A172 (cell line): ENCODE results near the gene LRRC10B. TPM values are rescaled to one million over a fixed set of nuclear protein-coding genes. Genes with fewer than 3 reads are reported as not detected.
A peak's percentile ranks its signal among the peaks of the same experiment; 100 is the strongest.

Experiments used
- DNase-seq: peaks from one replicate; pipeline ENCODE4 v3.0.0-alpha.2; 2015; ENCODE audit warnings: low spot score
- total RNA-seq: library from RNA; depleted of rRNA; stranded (reverse); fragments of >200 nt; shearing (Covaris generic); gene quantifications from 2 replicates; pipeline ENCODE4 v1.2.3, GENCODE V29; 2014; rRNA removed

The LRRC10B gene
- total RNA-seq, 1 experiment from 2014 or later, result not detected

DNA sequence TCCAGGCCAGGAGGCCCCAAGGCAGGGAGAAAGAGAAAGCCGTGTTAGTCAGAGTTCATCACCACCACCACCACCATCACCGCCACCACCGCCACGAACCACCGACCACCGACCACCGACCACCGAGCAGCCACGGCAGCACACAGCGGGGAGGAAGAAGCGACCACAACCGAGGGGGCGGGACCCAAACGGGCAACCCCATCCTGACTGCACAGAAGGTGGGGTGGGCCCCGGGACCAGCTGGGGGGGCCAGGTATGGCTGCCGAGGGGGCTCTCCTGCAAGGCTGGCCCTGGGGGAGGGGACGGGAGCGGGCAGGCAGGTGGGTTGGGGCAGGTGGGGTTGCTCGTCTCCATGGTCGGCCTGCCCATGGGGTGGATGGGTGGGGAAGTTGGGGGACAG lies 38.1 kb downstream of the LRRC10B start:
- DNase-seq, result no peak

DNA sequence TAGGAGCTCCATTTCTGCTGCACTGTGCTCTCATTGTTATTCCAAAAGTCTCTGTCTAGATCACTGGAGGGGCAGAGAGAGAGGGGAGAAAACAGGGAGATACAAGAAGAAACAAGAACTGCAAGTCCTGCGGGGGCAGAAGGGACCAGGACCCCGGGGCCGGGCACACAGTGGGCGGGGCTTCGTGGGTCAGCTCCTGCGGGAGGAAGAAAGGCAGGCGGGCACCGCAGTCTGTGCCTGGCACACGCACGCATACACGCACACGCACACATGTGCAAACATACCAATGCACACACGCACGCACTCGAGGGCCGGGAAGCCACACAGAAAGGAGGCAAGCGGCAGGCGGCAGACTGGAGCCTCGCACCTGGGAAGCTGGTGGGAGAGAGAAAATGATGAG lies 38.7 kb downstream of the LRRC10B start:
- no peak for DNase-seq

DNA sequence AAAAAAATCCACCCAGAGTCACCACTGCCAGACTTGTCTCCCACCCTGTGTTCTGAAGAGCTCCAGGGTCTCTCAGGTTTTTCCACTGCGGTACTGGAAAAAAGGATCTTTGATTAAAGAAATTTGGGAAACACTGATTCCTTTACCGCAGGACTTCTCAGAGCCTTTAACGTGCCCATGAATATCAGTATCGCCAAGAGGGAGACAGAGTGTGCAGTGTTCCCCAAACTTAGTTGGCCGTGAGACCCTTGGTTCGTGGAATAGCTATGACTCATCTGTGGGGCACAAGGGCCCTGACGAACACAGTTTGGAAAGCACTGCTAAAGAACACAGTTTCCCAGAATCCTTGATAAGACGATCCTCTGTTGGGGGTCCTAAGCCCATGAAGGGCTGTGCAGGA lies 40.6 kb downstream of the LRRC10B start:
- no peak for DNase-seq

DNA sequence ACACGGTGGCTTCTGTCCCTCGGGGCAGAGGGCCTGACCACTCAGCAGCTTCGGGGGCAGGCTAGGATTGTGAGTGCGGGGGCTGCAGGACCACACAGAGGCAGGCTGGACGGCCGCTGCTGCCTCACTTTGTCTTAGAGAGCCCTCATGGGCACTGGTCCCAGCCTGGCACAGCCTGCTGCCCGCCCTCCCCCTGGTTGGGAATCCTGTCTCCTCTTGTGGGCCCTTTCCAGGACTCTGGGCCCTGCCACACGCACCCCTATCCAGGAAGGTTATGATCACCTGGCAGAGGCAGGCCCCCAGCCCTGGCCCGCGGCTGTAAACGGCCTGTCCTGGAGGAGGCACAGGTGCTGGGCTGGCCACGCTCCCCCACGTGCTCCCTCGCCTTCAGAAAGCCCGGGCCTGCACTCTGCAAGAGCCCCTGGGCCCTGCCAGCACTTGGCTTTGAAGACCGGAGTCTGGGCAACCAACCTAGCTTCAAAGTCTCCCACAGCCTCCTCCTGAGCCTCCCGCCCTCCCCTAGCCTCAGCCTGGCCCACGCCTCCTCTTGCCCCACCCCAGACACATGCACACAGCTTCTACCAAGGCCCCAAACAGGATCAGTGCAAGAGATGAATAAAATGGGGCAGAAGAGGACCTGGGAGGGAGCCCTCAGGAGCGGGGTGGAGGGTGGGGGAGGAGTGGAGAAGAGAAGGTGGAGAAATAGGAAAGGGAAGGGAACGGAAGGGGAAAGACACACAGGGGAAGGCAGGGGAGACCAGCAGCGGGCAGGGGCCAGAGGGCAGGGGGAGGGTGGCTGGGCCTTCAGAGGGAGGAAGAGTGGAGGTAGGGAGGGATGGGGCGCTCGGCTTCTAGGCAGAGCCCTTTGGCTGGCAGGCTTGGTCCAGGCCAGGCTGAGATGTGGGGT lies 41.4 kb downstream of the LRRC10B start:
- DNase-seq, result no peak

DNA sequence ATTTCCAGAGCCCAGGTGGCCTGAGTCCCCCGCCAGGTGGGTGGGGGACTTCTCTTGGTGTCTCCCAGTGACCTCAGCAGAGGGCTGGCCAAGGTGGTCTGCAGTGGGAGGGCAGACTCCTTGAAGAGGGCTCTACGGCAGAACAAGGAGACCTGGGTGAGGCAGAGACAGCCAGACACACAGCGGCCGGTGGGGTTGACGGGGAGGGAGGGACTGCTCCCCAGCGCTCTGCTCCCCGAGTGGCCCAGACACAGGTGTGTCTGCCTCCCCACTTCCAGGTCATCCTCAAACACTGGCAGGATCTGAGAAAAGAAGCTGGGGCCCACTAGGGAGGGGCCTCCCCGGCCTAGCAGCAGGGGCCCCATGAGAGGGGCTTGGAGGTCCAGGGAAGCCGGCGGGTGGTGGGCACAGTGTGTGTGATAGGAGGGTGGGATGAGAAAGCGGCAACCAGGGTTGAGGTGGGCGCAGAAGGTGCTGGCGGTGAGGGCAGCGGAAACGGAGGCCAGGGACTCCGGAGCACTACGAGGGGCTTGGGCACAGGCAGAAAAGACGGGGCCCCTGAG lies 42.2 kb downstream of the LRRC10B start:
- no peak for DNase-seq

DNA sequence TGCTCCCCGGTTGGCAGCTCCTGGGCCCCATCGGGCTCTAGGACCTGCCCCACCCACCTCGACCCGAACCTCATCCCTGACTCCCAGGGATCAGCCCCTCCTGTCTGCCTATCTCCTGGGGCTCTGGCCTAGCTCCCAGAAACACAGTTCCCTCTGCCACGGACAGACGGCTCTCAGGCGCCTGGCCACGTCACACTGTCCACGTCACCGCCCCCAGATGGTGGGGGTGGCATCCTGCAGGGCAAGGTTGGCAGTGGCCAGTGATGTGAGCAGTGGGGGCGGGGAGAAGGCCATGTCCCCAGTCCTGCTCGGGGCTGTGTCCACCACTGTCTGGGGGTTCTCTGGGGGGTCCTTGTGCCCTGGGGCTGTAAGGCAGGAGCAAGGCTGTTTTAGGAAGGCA lies 43.1 kb downstream of the LRRC10B start:
- DNase-seq, result peak; percentile 77

DNA sequence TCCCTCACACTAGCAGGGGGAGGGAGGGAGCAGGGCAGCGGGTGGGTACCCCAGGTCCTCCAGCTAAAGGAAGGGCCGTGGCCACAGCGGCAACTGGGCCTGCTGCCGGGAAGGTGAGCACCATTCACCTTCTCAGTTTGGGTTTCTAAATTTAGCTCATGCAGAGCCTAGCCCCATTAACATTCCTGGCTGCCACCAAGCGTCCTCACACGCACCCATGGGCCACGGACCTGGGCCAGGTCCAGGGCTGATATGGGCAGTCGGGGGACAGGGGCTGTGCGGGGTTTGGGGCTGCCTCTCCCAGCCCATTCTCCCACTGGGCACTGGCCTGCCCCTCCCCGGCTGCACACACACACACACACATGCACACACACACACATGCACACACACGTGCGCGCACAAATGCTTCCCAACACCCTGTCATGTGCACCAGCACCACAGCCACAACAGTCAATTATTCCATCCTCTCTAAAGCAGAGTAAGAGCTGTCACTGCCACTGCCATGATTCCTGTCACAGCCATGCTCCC lies 43.6 kb downstream of the LRRC10B start:
- DNase-seq, result no peak

DNA sequence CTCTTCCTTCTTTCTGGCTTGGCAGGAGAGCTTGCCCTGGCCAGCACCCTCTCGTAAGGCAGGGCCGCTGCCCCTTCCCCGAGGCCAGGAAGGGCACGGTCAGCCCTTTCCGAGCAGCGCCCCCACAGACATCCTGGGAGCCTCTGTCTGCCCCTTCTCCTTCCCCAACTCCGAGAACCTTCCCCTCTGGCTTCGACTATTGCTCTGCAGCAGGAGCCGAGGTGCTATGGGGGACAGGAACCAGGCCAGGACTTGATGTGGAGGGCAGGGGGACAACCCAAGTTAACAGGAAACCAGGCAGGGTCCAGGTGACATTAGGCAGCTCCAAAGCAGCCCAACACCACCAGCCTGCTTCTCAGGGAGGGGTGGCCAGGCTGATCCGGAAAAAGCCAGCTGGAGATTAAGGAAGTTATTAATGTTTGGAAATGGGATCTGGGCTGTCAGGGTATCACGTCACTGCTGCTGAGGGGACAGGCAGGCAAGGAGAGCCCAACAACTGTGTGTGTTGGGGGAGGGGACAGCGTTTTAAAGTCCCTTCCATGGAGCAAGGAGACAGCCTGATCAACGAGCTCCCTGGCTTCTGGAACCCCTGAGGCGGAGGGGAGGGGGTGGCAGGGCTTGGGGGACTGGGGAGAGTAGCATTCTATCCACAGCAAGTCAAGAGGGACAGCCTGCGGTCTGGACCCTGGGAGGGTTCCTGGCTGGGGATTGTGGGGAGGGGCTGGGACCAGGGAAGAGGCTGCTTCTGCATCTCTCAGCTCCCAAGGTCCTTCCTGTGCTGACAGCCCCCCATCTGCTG lies 45.0 kb downstream of the LRRC10B start:
- DNase-seq, result no peak

DNA sequence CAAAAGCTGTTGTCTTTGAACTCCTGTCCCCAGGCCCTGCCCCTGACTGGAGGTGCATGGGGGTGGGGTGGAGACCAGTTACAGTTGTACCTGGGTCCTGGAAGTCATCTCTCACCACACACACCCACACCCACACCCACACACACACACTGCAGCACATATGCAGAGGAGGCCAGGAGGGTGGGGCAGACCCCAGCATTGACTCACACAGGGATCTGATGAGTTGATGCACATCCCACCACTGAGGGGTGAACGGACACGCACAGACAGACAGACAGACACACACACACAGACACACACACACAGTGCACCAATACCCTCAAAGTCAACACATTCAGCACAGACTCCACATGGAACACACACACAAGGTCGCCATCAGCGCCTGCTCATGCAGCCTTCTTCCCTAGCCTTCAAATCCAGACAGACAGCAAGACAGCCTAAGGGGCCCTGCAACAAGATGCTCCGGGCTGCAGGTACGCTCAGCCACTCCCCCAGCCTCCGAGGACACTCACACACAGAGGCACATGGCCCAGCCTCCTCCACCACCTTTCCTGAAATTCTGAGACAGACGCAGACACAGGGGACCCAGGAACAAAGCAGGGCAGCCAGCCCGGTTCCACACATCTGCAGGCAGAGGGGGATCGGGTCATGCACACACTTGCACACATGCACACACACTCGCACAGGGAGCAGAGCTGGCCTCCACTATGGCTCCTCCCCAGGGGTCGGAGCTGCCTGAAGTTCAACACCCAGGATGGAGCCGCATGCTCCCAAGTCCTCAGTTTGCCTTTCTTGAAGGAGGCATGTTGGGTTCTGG lies 45.8 kb downstream of the LRRC10B start:
- DNase-seq, result no peak

DNA sequence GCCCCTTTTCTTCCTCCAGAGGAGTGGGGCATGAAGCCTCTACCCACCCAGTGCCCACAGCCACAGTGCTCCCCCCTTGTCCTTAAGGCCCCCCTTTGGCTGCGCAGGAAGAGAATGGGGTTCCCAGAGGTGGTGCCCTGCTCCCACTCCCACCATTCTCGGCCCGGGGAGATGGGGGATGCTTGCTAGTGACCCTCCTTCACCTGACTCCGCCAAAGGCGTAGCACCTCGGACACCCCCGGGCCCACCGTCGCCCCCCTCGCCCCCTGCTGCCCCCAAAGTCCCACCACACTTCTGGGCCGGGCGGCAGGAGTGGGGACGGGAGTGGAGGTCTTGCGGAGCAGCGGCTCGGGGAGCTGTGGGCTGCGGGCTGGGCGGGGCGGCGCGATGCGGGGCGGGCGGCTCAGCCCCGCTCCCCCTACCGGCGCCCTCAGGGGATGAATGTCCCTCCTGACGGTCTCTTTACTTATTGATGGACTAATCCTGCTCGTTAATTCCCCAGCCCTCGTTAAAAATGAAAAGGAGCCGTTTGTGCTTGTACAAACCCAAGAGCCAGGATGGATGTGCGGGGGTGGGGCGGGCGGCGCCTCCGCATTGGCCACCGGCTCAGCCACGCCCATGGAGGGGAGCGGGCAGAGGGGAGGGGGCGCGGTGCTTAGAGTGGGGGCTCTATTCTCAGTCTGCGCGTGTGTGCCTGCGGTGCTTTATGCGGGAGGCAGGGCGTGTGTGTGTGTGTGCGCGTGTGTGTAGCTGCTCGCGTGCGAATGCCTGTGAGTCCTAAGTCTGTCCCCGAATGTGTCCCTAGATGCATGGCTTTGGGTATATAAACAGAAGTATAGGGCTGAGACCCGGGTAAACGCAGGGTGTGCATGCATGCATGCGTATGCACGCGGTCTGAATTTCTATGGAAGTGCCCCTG lies 46.8 kb downstream of the LRRC10B start:
- no peak for DNase-seq

DNA sequence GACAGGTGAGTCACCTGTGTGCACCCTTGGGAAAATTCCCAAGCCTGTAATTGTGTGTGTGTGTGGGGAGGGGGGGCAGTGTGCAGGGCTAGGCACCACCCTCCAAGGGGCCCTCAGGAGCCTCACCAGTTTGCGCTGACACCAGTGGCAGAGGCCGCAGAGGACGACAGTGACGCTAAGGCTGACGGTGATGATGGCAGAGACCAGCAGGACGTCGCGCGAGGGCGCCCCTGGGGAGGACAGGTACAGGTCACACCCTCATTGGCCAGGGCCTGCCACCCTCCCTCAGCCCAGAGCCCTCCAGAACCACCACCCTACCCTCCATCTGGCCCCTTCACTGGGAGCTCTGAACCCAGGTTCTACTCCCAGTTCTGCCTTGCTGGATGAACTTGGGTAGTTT lies 47.4 kb downstream of the LRRC10B start:
- no peak for DNase-seq

DNA sequence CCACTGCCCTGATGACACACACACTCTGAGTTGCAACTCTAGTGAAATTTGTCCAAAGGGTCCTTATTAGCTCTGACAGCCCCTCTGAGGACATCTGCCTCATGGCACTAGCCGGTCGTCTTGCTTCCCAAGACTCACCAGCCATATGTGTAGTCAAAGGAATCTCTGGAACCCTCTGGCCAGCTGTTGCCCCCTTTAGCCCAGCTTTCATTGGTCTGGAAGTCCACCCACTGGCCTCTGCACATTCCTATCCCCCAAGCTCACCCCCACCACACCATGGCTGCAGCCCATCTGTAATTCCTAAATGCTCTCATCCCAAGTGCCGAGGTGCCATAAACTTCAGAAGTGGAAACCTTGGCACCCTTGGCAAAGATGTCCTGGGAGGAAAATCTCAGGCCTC lies 48.1 kb downstream of the LRRC10B start:
- DNase-seq, result no peak

Other genes starting within 250 kb of the LRRC10B start
- gene VWCE, start 213.4 kb upstream of the LRRC10B start, total RNA-seq, result 0.05 TPM in 1 of 2 replicates, not detected in the other
- gene DDB1, start 175.6 kb upstream of the LRRC10B start, total RNA-seq, result 153 and 155 TPM in 2 replicates
- 34.7 and 45.9 TPM in 2 replicates for gene TKFC, start 175.5 kb upstream of the LRRC10B start, total RNA-seq
- 37.1 and 45.0 TPM in 2 replicates for gene CYB561A3, start 146.9 kb upstream of the LRRC10B start, total RNA-seq
- gene TMEM138, start 146.4 kb upstream of the LRRC10B start, total RNA-seq, result 10.8 and 41.9 TPM in 2 replicates
- gene TMEM216, start 116.2 kb upstream of the LRRC10B start, total RNA-seq, result not detected in 2 replicates
- gene CPSF7, start 78.8 kb upstream of the LRRC10B start, total RNA-seq, result 26.9 and 34.3 TPM in 2 replicates
- gene SDHAF2, start 78.6 kb upstream of the LRRC10B start, total RNA-seq, result 40.3 and 40.6 TPM in 2 replicates
- gene SYT7, start 72.3 kb downstream of the LRRC10B start, total RNA-seq, result 0.12 and 0.26 TPM in 2 replicates
- gene DAGLA, start 171.6 kb downstream of the LRRC10B start, total RNA-seq, result 0.09 and 1.2 TPM in 2 replicates
- 0.98 and 1.4 TPM in 2 replicates for gene MYRF, start 243.9 kb downstream of the LRRC10B start, total RNA-seq